ENCODE measurements around the gene CFHR4. TPM values are rescaled to one million over a fixed set of nuclear protein-coding genes. Genes with fewer than 3 reads are reported as not detected.
"Not testable (repeated sequence)": the region's sequence is repeated elsewhere in the genome, so short reads cannot be mapped to it uniquely, and the experiment has no call there.

CFHR4 gene
- total RNA-seq, 1 experiment from 2014 or later: not detected

GRCh38 chr1:196875935-196876334 is 11.9 kb upstream of the CFHR4 start:
- H3K9me3 ChIP-seq: no peaks in the 10 kb centered on the region
- no peak for TF ChIP-seq CTCF (IDR thresholded peaks at IDR 0.05; ENCODE audit: insufficient read depth in 1 of 2, low read depth in 1 of 2, low read length in 1 of 2, severe bottlenecking in 1 of 2, unreplicated experiment in 1 of 2)
- no peak overlapping the region for H3K4me3 Mint-ChIP-seq (ENCODE audit: unreplicated experiment)
- ChIA-PET POLR2A (no interaction called here), CTCF (no interaction called here)
- no peaks in the 10 kb centered on the region for H3K9me3 Mint-ChIP-seq (ENCODE audit: unreplicated experiment)
- no peak overlapping the region for H3K27ac Mint-ChIP-seq (ENCODE audit: unreplicated experiment)
- H3K36me3 ChIP-seq (ENCODE audit: control insufficient read depth, insufficient read depth, low read length): no peaks in the 10 kb centered on the region
- H3K4me3 ChIP-seq (ENCODE audit: low read depth, low read length): no peak overlapping the region
- BruUV-seq (replicated peaks): no TSS peak
- no peaks in the 10 kb centered on the region for H3K27me3 ChIP-seq (replicated peaks; ENCODE audit: control insufficient read depth, insufficient read depth, low read length)
- H3K4me1 ChIP-seq: no peaks in the 10 kb centered on the region
- no peaks in the 10 kb centered on the region for H3K36me3 Mint-ChIP-seq (ENCODE audit: insufficient read depth, unreplicated experiment)
- H3K4me1 Mint-ChIP-seq (ENCODE audit: low read depth, unreplicated experiment): no peaks in the 10 kb centered on the region
- H3K27me3 Mint-ChIP-seq (ENCODE audit: insufficient read depth, unreplicated experiment): no peaks in the 10 kb centered on the region
- intact Hi-C loops (cut with micrococcal nuclease; ENCODE audit: unreplicated experiment): no loop called here
- DNase-seq: no peak

- Mint-ChIP-seq H3K4me3 (ENCODE audit: unreplicated experiment) (no peak overlapping the region), H3K4me1 (ENCODE audit: low read depth, unreplicated experiment) (no peaks in the 10 kb centered on the region), H3K9me3 (ENCODE audit: unreplicated experiment) (peaks cover under 1% of the 10 kb centered on the region), H3K36me3 (ENCODE audit: insufficient read depth, unreplicated experiment) (no peaks in the 10 kb centered on the region), H3K27ac (ENCODE audit: unreplicated experiment) (no peak overlapping the region), H3K27me3 (ENCODE audit: insufficient read depth, unreplicated experiment) (peaks cover 2% of the 10 kb centered on the region)
- Histone ChIP-seq H3K27me3 (replicated peaks; ENCODE audit: control insufficient read depth, insufficient read depth, low read length) (no peaks in the 10 kb centered on the region), H3K4me1 (no peaks in the 10 kb centered on the region), H3K4me3 (ENCODE audit: low read depth, low read length) (no peak overlapping the region), H3K9me3 (no peaks in the 10 kb centered on the region), H3K36me3 (ENCODE audit: control insufficient read depth, insufficient read depth, low read length) (no peaks in the 10 kb centered on the region)
- ChIA-PET POLR2A (no interaction called here), CTCF (no interaction called here)
- intact Hi-C loops (cut with micrococcal nuclease; ENCODE audit: unreplicated experiment): no loop called here
- no TSS peak for BruUV-seq (replicated peaks)
- DNase-seq: no peak
- no peak for TF ChIP-seq CTCF (IDR thresholded peaks at IDR 0.05; ENCODE audit: insufficient read depth in 1 of 2, low read depth in 1 of 2, low read length in 1 of 2, severe bottlenecking in 1 of 2, unreplicated experiment in 1 of 2)
Observed at GRCh38 chr1:196877964-196878363, 9.9 kb upstream of the CFHR4 start.

GRCh38 chr1:196886560-196886959 is 1.3 kb upstream of the CFHR4 start:
- BruUV-seq (replicated peaks); H3K4me1 ChIP-seq; H3K4me3 ChIP-seq (ENCODE audit: low read depth, low read length); H3K27me3 ChIP-seq (replicated peaks; ENCODE audit: control insufficient read depth, insufficient read depth, low read length); intact Hi-C loops (cut with micrococcal nuclease; ENCODE audit: unreplicated experiment); POLR2A ChIA-PET; H3K36me3 ChIP-seq (ENCODE audit: control insufficient read depth, insufficient read depth, low read length); H3K36me3 Mint-ChIP-seq (ENCODE audit: insufficient read depth, unreplicated experiment); CTCF ChIA-PET; H3K4me3 Mint-ChIP-seq (ENCODE audit: unreplicated experiment); H3K27me3 Mint-ChIP-seq (ENCODE audit: insufficient read depth, unreplicated experiment); H3K4me1 Mint-ChIP-seq (ENCODE audit: low read depth, unreplicated experiment); H3K27ac Mint-ChIP-seq (ENCODE audit: unreplicated experiment); H3K9me3 ChIP-seq; DNase-seq: not testable (repeated sequence)
- H3K9me3 Mint-ChIP-seq (ENCODE audit: unreplicated experiment): peaks cover 13% of the 10 kb centered on the region

GRCh38 chr1:196890668-196891067 is 2.8 kb downstream of the CFHR4 start:
- POLR2A ChIA-PET: no interaction called here
- no peak overlapping the region for H3K4me3 Mint-ChIP-seq (ENCODE audit: unreplicated experiment)
- no peaks in the 10 kb centered on the region for H3K36me3 Mint-ChIP-seq (ENCODE audit: insufficient read depth, unreplicated experiment)
- no peak overlapping the region for H3K27ac Mint-ChIP-seq (ENCODE audit: unreplicated experiment)
- BruUV-seq (replicated peaks): no TSS peak
- no peak for DNase-seq
- no peaks in the 10 kb centered on the region for H3K9me3 Mint-ChIP-seq (ENCODE audit: unreplicated experiment)
- H3K4me1 ChIP-seq: no peaks in the 10 kb centered on the region
- TF ChIP-seq CTCF (IDR thresholded peaks at IDR 0.05; ENCODE audit: insufficient read depth in 1 of 2, low read depth in 1 of 2, low read length in 1 of 2, severe bottlenecking in 1 of 2, unreplicated experiment in 1 of 2): no peak
- no peaks in the 10 kb centered on the region for H3K36me3 ChIP-seq (ENCODE audit: control insufficient read depth, insufficient read depth, low read length)
- H3K4me1 Mint-ChIP-seq (ENCODE audit: low read depth, unreplicated experiment): no peaks in the 10 kb centered on the region
- H3K4me3 ChIP-seq (ENCODE audit: low read depth, low read length): no peak overlapping the region
- intact Hi-C loops (cut with micrococcal nuclease; ENCODE audit: unreplicated experiment): loop anchor here (5.0 kb wide), 1 partner anchor 148 kb away; no protein-coding TSS in a partner anchor
- peaks cover 8% of the 10 kb centered on the region for H3K27me3 Mint-ChIP-seq (ENCODE audit: insufficient read depth, unreplicated experiment)
- no peaks in the 10 kb centered on the region for H3K27me3 ChIP-seq (replicated peaks; ENCODE audit: control insufficient read depth, insufficient read depth, low read length)
- CTCF ChIA-PET: no interaction called here
- H3K9me3 ChIP-seq: no peaks in the 10 kb centered on the region; the same call in 1 of the 2 replicates
